Measurements from ENCODE around the gene EDN2.

- TF ChIP-seq, protein P1, sequence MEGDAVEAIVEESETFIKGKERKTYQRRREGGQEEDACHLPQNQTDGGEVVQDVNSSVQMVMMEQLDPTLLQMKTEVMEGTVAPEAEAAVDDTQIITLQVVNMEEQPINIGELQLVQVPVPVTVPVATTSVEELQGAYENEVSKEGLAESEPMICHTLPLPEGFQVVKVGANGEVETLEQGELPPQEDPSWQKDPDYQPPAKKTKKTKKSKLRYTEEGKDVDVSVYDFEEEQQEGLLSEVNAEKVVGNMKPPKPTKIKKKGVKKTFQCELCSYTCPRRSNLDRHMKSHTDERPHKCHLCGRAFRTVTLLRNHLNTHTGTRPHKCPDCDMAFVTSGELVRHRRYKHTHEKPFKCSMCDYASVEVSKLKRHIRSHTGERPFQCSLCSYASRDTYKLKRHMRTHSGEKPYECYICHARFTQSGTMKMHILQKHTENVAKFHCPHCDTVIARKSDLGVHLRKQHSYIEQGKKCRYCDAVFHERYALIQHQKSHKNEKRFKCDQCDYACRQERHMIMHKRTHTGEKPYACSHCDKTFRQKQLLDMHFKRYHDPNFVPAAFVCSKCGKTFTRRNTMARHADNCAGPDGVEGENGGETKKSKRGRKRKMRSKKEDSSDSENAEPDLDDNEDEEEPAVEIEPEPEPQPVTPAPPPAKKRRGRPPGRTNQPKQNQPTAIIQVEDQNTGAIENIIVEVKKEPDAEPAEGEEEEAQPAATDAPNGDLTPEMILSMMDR (IDR thresholded peaks at IDR 0.05), result no peak
- TF ChIP-seq POLR2A (IDR thresholded peaks at IDR 0.05), result no peak
Observed at GRCh38 chr1:41437011-41437355, 47.5 kb downstream of the EDN2 start.
